Measurements from ENCODE around the gene APOL2.

APOL2 gene

DNA sequence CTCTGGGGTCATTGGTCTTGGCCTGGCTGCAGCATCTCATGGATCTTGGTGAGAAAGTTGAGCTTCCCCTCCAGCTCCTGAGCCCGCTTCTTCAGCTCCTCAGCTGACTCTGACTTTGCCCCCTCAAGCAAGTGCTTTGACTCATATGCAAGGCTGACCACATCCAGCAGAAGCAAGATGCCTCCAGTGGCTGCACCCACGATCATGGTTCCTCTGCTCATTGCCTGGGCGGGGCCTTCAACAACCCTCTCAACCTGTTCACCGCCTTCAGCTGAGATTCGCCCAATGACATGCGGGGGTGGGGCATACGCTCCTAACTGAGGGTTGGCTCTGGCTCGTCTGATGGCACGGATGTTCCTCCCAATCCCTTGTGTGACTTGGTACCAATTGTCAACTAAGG lies 11.9 kb downstream of the APOL2 start:
- DNase-seq (ENCODE audit: low spot score) (no peak), ATAC-seq (ENCODE audit: low read depth) (no peak)
- Histone ChIP-seq H3K36me3 (ENCODE audit: low read depth) (peaks cover 21% of the 10 kb centered on the region), H3K27ac (ENCODE audit: poor library complexity, severe bottlenecking) (no peak overlapping the region), H3K27me3 (ENCODE audit: insufficient read depth, poor library complexity, severe bottlenecking) (no peaks in the 10 kb centered on the region), H3K4me1 (ENCODE audit: insufficient read depth, poor library complexity, severe bottlenecking) (no peaks in the 10 kb centered on the region), H3K9me3 (ENCODE audit: severe bottlenecking) (no peaks in the 10 kb centered on the region), H3K4me3 (ENCODE audit: severe bottlenecking) (no peak overlapping the region)
- TF ChIP-seq, protein P1, sequence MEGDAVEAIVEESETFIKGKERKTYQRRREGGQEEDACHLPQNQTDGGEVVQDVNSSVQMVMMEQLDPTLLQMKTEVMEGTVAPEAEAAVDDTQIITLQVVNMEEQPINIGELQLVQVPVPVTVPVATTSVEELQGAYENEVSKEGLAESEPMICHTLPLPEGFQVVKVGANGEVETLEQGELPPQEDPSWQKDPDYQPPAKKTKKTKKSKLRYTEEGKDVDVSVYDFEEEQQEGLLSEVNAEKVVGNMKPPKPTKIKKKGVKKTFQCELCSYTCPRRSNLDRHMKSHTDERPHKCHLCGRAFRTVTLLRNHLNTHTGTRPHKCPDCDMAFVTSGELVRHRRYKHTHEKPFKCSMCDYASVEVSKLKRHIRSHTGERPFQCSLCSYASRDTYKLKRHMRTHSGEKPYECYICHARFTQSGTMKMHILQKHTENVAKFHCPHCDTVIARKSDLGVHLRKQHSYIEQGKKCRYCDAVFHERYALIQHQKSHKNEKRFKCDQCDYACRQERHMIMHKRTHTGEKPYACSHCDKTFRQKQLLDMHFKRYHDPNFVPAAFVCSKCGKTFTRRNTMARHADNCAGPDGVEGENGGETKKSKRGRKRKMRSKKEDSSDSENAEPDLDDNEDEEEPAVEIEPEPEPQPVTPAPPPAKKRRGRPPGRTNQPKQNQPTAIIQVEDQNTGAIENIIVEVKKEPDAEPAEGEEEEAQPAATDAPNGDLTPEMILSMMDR (IDR thresholded peaks at IDR 0.05; ENCODE audit: poor library complexity, severe bottlenecking), result no peak

DNA sequence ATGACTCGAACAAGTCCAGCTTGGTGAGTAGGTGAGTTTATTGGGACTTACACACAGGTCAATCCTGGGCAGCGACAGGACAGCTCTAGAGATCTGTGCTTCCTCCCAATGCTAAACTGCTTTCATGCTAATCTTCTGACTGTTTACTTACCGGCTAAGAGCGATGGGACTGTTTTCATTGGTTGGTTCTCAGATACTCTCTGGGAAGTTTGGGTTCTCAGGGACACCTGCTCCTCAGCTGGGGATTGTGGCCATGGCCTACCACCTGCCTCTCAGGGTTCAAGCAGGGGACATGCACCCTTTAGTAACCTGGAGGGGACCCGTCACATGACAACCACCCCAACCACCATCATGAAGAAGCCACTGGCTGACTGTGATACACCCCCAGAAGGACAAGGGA lies 13.1 kb downstream of the APOL2 start:
- no peak overlapping the region for H3K27ac ChIP-seq (ENCODE audit: poor library complexity, severe bottlenecking)
- ATAC-seq (ENCODE audit: low read depth) (no peak), DNase-seq (ENCODE audit: low spot score) (no peak)
- H3K36me3 ChIP-seq (ENCODE audit: low read depth), result peaks cover 9% of the 10 kb centered on the region
- H3K27me3 ChIP-seq (ENCODE audit: insufficient read depth, poor library complexity, severe bottlenecking), result no peaks in the 10 kb centered on the region
- no peak overlapping the region for H3K4me3 ChIP-seq (ENCODE audit: severe bottlenecking)
- TF ChIP-seq, protein P1 (IDR thresholded peaks at IDR 0.05; ENCODE audit: poor library complexity, severe bottlenecking), result no peak
- no peaks in the 10 kb centered on the region for H3K9me3 ChIP-seq (ENCODE audit: severe bottlenecking)
- no peaks in the 10 kb centered on the region for H3K4me1 ChIP-seq (ENCODE audit: insufficient read depth, poor library complexity, severe bottlenecking)

DNA sequence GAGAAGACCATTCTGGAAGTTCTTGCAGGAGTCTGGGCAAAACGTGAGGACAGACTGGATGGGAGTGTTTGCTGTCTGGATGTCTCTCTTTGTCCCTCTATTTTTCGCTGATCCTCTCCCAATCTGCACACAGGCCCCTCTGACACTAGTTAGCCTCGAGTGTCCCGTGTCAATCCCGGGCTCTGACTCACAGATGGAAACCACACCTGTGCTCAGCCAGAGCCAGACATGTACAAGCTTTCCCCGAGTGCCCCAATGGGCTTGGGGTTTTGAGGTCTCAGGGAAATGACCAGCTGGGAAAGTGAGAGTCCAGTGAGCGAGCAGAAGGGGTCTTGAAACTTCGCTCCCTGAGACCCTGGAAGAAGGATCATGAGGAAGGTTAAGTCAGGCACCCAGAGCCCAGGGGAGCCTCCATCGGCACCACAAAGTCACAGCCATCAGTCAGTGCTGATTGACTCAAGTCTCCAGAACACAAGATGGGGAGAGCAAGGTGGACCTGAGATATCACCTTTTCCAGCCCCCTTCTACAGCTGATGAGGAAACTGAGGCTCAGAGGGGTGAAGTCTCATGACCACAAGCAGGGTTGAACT lies 13.9 kb downstream of the APOL2 start:
- Histone ChIP-seq H3K4me1 (ENCODE audit: insufficient read depth, poor library complexity, severe bottlenecking) (no peaks in the 10 kb centered on the region), H3K36me3 (ENCODE audit: low read depth) (peaks cover 2% of the 10 kb centered on the region), H3K9me3 (ENCODE audit: severe bottlenecking) (no peaks in the 10 kb centered on the region), H3K4me3 (ENCODE audit: severe bottlenecking) (no peak overlapping the region), H3K27me3 (ENCODE audit: insufficient read depth, poor library complexity, severe bottlenecking) (no peaks in the 10 kb centered on the region), H3K27ac (ENCODE audit: poor library complexity, severe bottlenecking) (no peak overlapping the region)
- TF ChIP-seq, protein P1 (IDR thresholded peaks at IDR 0.05; ENCODE audit: poor library complexity, severe bottlenecking), result no peak
- DNase-seq (ENCODE audit: low spot score) (no peak), ATAC-seq (ENCODE audit: low read depth) (0 out of 3 replicates have a peak, but pooled peaks have one; percentile 22)

DNA sequence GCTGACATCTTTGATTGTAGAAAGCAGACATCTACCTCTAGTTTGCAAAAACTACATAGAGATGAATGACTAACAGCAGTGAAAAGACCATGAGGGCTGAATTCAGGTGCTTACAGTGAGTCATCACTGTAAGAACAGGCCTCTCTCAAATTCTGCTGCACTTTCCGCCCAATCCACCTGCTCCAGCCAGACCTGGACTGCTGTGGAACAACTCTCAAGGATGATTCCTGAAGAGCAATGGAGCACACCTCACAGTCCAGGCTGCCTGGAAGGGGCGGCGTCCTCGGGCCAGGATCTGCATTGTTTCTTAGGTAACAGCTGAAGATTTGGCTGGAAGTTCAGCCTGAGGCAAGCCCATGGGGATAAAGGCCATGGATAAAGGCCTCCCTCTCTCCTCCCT lies 15.1 kb downstream of the APOL2 start:
- Histone ChIP-seq H3K9me3 (ENCODE audit: severe bottlenecking) (no peaks in the 10 kb centered on the region), H3K27me3 (ENCODE audit: insufficient read depth, poor library complexity, severe bottlenecking) (no peaks in the 10 kb centered on the region), H3K36me3 (ENCODE audit: low read depth) (no peaks in the 10 kb centered on the region; the same call in 1 of the 2 replicates), H3K4me3 (ENCODE audit: severe bottlenecking) (no peak overlapping the region), H3K27ac (ENCODE audit: poor library complexity, severe bottlenecking) (no peak overlapping the region), H3K4me1 (ENCODE audit: insufficient read depth, poor library complexity, severe bottlenecking) (no peaks in the 10 kb centered on the region)
- peak; percentile 44; the same call in 1 of the 3 replicates for ATAC-seq (ENCODE audit: low read depth)
- TF ChIP-seq, protein P1 (IDR thresholded peaks at IDR 0.05; ENCODE audit: poor library complexity, severe bottlenecking), result no peak
- no peak for DNase-seq (ENCODE audit: low spot score)

DNA sequence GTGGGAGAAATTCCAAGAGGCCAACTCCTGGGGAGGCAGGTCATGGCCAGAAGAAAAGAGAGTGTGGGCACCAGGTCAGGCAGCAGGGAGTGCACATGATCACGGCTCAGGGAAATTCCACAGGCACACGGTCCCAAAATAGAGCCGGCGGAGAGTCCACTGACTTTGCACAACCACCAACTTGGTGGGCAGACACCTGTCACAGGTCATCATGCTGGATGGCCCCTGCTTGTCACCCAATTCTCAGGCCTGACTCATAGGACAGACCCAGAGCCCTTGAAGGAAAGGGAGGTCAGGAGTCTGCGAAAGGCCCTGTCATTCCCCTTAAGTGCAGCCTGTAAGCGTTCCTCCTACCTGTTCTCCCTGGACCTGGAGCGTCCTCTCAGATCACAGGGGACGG lies 15.8 kb downstream of the APOL2 start:
- H3K9me3 ChIP-seq (ENCODE audit: severe bottlenecking), result no peaks in the 10 kb centered on the region
- TF ChIP-seq, protein P1 (IDR thresholded peaks at IDR 0.05; ENCODE audit: poor library complexity, severe bottlenecking), result no peak
- no peaks in the 10 kb centered on the region; the same call in 1 of the 2 replicates for H3K36me3 ChIP-seq (ENCODE audit: low read depth)
- no peak overlapping the region for H3K4me3 ChIP-seq (ENCODE audit: severe bottlenecking)
- no peaks in the 10 kb centered on the region for H3K4me1 ChIP-seq (ENCODE audit: insufficient read depth, poor library complexity, severe bottlenecking)
- ATAC-seq (ENCODE audit: low read depth), result no peak
- no peak for DNase-seq (ENCODE audit: low spot score)
- H3K27ac ChIP-seq (ENCODE audit: poor library complexity, severe bottlenecking), result no peak overlapping the region
- no peaks in the 10 kb centered on the region for H3K27me3 ChIP-seq (ENCODE audit: insufficient read depth, poor library complexity, severe bottlenecking)

Measured in RWPE2 (cell line).